Activated CD8-positive, alpha-beta memory T cell treated with anti-CD3 and anti-CD28 coated beads, Interleukin-2, amount 50 U/mL, for 1 hour (primary cell): ENCODE measurements around the gene OR4F17.
"Not testable (repeated sequence)": the region's sequence is repeated elsewhere in the genome, so short reads cannot be mapped to it uniquely, and the experiment has no call there.

Experiments used
- DNase-seq: peaks from one replicate; pipeline ENCODE4 v3.0.0-alpha.2; 2020; ENCODE audit errors: extremely low read depth

Gene OR4F17, protein sequence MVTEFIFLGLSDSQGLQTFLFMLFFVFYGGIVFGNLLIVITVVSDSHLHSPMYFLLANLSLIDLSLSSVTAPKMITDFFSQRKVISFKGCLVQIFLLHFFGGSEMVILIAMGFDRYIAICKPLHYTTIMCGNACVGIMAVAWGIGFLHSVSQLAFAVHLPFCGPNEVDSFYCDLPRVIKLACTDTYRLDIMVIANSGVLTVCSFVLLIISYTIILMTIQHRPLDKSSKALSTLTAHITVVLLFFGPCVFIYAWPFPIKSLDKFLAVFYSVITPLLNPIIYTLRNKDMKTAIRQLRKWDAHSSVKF

GRCh38 chr19:106804-107203 is at the start of gene OR4F17:
TSS of gene OR4F17 (plus strand) at chr19:107104. CDS start at chr19:110679, 3,575 bp downstream.
- DNase-seq = not testable (repeated sequence)

DNA sequence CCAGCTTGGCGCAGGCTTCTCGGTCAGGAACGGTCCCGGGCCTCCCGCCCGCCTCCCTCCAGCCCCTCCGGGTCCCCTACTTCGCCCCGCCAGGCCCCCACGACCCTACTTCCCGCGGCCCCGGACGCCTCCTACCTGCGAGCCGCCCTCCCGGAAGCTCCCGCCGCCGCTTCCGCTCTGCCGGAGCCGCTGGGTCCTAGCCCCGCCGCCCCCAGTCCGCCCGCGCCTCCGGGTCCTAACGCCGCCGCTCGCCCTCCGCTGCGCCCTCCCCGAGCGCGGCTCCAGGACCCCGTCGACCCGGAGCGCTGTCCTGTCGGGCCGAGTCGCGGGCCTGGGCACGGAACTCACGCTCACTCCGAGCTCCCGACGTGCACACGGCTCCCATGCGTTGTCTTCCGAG is 36.1 kb upstream of the OR4F17 start:
- not testable (repeated sequence) for DNase-seq

- not testable (repeated sequence) for DNase-seq
These were observed 24.0 kb upstream of the OR4F17 start for GRCh38 chr19:82864-83263.

- not testable (repeated sequence) for DNase-seq
These were observed 23.3 kb upstream of the OR4F17 start for GRCh38 chr19:83626-84025.

GRCh38 chr19:90678-91077 is 16.2 kb upstream of the OR4F17 start:
- not testable (repeated sequence) for DNase-seq

- DNase-seq = not testable (repeated sequence)
These were observed 12.1 kb upstream of the OR4F17 start for GRCh38 chr19:94794-95193.

DNA sequence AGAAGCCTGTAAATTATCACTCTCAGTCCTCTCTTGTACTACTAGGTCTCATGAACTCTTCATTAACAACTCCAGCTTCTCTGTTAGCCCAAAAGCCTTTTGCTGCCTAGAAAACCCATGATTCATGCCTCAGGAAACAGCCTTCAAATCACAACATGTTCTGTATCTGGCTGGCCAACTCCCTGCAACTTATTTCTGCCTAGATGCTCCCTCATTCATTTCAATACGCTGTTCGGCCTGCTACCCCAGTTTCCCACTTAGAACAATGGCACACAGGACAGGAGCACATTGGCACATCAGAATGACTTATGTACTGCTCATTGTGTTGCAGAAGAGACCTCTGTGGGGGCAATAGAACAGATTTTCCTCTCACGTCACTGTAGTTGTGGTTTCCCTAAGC is 9.3 kb upstream of the OR4F17 start:
- not testable (repeated sequence) for DNase-seq

DNA sequence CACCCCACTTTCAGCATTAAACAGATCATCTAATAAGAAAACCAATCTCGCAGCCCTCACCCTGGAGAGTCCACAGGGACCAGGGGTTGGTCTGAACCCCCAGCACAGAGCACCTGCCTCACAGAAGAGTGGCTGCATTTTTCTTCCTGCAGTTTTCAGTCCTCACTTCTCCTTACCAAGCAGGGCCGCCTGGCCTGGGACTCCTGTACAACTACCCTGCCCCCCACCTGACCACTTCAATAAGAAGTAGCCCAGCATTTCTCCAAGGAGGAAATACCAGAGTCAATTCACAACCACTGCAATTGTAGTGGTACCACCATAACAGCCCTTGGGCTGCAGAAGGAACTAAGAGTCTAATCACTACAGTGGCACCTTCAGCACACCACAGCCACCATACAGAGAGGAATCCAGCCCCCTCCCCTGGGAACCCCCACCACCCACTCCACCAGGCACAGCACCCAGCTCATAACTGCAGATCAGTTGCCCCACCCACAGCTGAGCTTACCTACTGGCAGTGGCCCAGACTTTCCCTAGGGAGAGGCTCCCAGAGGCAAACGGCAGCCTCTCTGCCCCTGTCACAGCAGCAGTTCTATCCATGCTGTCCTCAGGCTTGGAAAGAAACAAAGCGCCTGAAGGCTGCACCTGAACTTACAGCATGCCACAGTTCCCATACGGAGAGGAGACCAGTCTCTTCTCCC is 13.7 kb downstream of the OR4F17 start:
- not testable (repeated sequence) for DNase-seq
